ENCODE measurements around the gene MCU. TPM values are rescaled to one million over a fixed set of nuclear protein-coding genes. Genes with fewer than 3 reads are reported as not detected.

MCU gene
- total RNA-seq, 1 donor from 2014 or later, result 15.5 TPM

DNA sequence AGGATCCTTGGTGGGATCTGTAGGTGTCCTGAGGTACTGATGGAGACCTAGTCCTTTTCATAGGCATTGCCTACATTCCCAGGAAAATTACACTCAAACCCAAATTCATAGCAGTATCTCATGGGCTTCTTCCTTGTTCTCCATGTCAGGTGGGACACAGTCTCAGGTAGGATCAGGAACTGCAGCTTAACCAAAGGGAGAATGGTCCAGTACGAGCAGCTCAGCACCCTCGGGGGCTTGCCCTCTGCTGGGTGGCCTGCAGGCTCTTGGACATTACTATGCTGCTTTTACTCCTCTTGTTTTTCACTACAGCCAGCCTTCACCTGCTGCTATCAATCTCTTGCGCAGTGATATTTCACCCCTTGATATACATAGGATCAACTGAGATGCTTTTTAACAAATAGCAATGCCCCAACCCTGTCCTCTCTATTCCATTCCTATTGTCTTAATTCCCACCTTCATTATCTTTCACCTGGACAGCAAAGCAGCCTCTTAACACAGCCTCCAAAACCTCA, 234.1 kb downstream of the MCU start:
- intact Hi-C loops (cut with micrococcal nuclease), result no loop called here
- Mint-ChIP-seq H3K9me3 (peaks cover 4% of the 10 kb centered on the region), H3K27me3 (no peaks in the 10 kb centered on the region), H3K4me3 (no peak overlapping the region), H3K4me1 (no peaks in the 10 kb centered on the region), H3K36me3 (ENCODE audit: low read depth) (no peaks in the 10 kb centered on the region), H3K27ac (no peak overlapping the region)
- no peak for TF ChIP-seq CTCF (IDR thresholded peaks at IDR 0.05)
- DNase-seq (no peak), ATAC-seq (ENCODE audit: low read depth) (no peak)
- ChIA-PET POLR2A (no interaction called here), CTCF (no interaction called here)

DNA sequence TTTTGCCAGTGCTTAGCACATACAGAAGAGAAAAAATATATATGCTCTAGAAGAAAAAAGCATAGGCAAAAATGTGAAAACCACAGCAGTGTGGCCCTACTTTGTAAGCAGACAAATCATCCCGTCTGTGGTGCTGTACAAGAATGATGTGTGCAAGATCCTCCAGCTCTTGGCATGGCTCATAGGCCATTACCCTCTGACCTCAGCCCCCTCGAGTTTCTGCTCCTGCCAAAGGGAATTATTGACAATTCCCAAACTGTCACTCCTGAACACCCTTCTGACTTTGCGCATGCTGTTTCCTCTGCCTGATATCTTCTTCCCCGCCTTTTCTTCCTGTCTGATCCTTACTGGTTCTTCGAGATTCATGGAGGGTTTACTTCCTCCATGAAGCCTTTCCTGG, 235.5 kb downstream of the MCU start:
- H3K4me3 Mint-ChIP-seq, result no peak overlapping the region
- no peaks in the 10 kb centered on the region for H3K9me3 Mint-ChIP-seq
- CTCF ChIA-PET, result no interaction called here
- no peaks in the 10 kb centered on the region for H3K27me3 Mint-ChIP-seq
- TF ChIP-seq CTCF (IDR thresholded peaks at IDR 0.05), result no peak
- DNase-seq, result no peak
- POLR2A ChIA-PET, result interaction anchor here (0.6 kb wide), 1 partner anchor 218 kb away, joined by 6 read pairs; no protein-coding TSS in a partner anchor
- H3K36me3 Mint-ChIP-seq (ENCODE audit: low read depth), result no peaks in the 10 kb centered on the region
- intact Hi-C loops (cut with micrococcal nuclease), result no loop called here
- H3K27ac Mint-ChIP-seq, result no peak overlapping the region
- no peaks in the 10 kb centered on the region for H3K4me1 Mint-ChIP-seq
- no peak for ATAC-seq (ENCODE audit: low read depth)

- POLR2A ChIA-PET, result no interaction called here
- Mint-ChIP-seq H3K27ac (no peak overlapping the region), H3K4me3 (no peak overlapping the region), H3K9me3 (no peaks in the 10 kb centered on the region), H3K36me3 (ENCODE audit: low read depth) (no peaks in the 10 kb centered on the region), H3K4me1 (no peaks in the 10 kb centered on the region), H3K27me3 (no peaks in the 10 kb centered on the region)
- intact Hi-C loops (cut with micrococcal nuclease), result no loop called here
- ATAC-seq (ENCODE audit: low read depth), result no peak
- CTCF ChIA-PET, result no interaction called here
- DNase-seq, result no peak
- no peak for TF ChIP-seq CTCF (IDR thresholded peaks at IDR 0.05)
Observed at GRCh38 chr10:72928798-72929197, 236.9 kb downstream of the MCU start.

DNA sequence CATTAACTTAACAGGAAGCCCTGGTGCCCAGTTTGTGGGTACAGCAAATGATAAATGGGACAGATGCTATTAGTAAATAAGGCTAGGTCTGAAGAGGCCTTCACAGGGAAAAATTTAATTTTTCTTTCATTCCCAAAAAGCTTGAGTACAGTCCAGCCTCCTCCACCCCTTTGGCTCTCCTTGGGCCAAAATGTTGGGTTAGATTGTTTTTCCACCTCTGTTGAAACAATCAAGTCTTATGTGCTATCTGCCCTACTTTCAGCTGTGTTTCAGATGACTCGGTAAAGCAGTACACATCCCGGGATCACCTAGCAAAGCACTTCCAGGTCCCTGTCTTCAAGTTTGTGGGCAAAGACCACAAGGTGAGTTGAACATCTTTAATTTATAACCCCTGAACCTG, 238.3 kb downstream of the MCU start:
- no peak overlapping the region for H3K27ac Mint-ChIP-seq
- ATAC-seq (ENCODE audit: low read depth) (no peak), DNase-seq (no peak)
- ChIA-PET POLR2A (no interaction called here), CTCF (no interaction called here)
- H3K4me3 Mint-ChIP-seq, result no peak overlapping the region
- H3K27me3 Mint-ChIP-seq, result no peaks in the 10 kb centered on the region
- H3K4me1 Mint-ChIP-seq, result no peaks in the 10 kb centered on the region
- no peak for TF ChIP-seq CTCF (IDR thresholded peaks at IDR 0.05)
- no peaks in the 10 kb centered on the region for H3K36me3 Mint-ChIP-seq (ENCODE audit: low read depth)
- H3K9me3 Mint-ChIP-seq, result no peaks in the 10 kb centered on the region
- intact Hi-C loops (cut with micrococcal nuclease), result no loop called here

GRCh38 chr10:72932259-72933015, 240.5 kb downstream of the MCU start:
- H3K27me3 Mint-ChIP-seq, result peaks cover 9% of the 10 kb centered on the region
- no peak for TF ChIP-seq CTCF (IDR thresholded peaks at IDR 0.05)
- no peaks in the 10 kb centered on the region for H3K4me1 Mint-ChIP-seq
- POLR2A ChIA-PET, result no interaction called here
- CTCF ChIA-PET, result no interaction called here
- ATAC-seq (ENCODE audit: low read depth) (no peak), DNase-seq (no peak)
- intact Hi-C loops (cut with micrococcal nuclease), result no loop called here
- no peaks in the 10 kb centered on the region for H3K9me3 Mint-ChIP-seq
- no peak overlapping the region for H3K4me3 Mint-ChIP-seq
- H3K36me3 Mint-ChIP-seq (ENCODE audit: low read depth), result no peaks in the 10 kb centered on the region
- no peak overlapping the region for H3K27ac Mint-ChIP-seq
